Measurements from ENCODE around the gene DDX19B.
A peak's percentile ranks its signal among the peaks of the same experiment; 100 is the strongest.
"Not testable (repeated sequence)": the region's sequence is repeated elsewhere in the genome, so short reads cannot be mapped to it uniquely, and the experiment has no call there.

Gene DDX19B

DNA sequence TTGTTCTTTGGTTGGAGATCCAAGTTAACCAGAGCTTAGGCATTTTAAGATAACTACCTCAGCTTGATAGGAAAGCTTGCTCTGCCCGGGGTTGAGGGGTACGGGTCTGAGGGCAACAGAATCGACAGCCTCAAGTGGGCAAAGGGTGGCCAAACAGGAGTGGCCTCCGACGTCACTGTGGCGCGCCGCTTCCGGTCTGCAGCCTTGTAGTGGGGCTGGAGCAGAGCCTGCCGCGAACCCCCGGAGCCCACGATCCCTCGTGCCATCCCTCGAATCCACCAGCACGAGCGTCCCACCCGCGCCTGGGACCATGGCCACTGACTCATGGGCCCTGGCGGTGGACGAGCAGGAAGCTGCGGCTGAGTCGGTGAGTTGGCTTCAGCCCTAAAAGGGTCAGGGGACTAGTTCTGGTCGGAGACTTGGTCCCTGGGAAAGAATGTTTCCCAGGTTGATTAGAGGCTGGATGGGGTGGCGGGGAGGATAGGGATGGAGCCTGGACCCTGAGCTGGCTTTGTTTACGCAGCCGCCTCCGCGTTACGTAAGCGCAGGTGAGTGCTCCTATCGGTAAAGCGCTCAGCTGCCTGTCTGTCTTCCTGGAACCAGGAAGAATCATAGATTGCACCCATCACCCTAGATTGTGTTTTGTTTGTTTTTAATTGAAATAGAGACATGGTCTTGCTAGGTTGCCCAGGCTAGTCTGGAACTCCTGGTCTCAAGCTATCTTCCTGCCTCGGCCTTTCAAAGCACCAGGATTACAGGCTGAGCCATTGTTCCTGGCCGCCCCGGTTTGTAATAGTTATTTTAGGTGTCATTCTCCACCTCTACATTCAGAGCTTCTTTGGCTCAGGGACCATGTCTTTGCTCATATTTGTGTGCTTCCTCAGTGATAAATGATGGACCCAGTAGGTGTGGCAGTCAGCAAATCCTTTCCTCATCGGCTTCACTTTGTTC lies at the start of gene DDX19B:
TSS of gene DDX19B (plus strand) at position 199 of the 951 bp plus-strand sequence. CDS start at position 311, 112 bp downstream.
- DNase-seq = peak; percentile 61

DNA sequence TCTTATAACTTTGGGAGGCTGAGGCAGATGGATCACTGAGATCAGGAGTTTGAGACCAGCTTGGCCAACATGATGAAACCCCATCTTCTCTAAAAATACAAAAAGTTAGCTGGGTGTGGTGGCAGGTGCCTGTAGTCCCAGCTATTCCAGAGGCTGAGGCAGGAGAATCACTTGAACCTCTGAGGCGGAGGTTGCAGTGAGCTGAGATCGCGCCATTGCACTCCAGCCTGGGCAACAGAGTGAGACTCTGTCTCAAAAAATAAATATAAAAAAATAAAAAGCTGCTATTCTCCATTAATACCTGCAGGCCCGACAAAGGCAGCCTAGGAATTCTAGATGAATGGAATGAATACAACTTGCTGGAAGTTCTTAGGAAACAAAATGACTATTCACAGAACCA lies 49.3 kb upstream of the DDX19B start:
- DNase-seq = not testable (repeated sequence)

DNA sequence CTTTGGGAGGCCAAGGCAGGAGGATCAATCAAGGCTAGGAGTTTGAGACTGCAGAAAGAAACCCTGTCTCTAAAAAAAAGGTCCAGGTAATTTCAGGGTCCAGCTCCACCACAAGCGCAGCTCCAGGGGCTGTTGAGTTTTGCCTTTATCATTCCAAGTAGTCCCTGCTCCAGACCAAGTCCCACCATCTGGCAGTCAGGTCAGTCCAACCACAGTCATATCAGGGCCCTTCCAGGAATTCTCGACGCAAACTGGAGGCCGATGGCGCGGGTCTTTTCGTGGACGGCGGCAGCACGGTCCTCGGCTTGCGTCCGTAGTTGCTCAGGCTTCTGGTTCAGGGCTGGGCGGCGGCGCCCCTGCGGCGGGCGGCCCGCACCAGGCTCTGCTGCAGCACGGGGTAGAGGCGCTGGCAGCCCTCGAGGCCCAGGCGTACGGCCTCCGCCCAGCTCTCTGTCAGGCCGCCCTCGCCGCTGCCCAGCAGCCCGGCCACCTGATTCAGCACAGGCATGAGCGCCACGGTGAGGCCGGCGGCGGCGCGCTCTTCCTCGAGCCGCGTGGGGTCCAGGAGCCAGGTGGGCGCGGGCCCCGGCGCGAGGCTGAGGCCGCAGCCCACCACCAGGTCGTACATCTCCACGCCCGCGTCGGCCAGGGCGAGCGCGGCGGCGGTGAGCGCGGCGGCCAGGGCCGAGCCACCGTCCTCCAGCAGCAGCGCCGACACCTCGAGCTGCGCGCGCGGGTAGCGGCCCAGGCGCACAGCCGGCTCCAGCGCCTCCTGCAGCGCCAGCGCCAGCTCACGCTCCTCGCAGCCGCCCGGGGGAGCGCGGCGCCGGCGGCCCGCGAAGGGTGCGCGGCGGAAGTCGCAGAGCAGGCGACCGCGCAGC lies 48.0 kb upstream of the DDX19B start:
- peak; percentile 47 for DNase-seq

DNA sequence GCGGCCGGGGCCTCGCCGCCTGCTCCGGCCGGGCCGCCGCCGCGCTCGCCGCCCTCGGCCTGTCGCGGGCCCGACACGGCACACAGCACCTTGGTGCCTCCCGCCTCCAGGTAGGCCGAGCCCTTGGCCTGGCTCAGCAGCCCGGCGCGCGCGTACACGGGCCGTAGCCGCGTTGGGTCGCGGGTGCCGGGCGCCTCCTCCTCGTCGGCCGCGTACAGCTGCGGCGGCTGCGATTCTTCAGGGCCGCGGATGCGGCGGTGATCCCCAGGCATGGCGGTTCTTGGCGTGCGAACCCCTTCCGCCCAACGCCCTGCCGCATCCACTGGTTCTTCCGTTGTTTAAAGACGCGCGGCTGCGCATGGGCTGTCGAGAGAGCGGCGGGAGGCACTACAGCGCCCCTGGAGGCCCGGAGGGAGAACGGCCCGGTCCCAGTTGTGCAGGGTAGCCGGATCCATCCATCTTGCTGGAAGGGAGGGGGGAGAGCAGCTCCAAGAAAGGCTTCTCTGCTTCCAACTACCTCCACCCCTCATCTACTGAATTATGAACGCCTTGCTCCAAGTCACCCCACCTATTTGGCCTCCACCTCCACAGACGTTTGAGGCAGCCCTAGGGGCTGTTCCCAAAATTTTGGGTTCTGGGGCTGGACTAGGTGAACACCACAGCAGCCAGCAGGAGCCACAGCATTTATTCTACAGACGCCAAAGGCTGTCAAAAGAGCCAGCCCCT lies 47.2 kb upstream of the DDX19B start, which contains the start of gene EXOSC6:
TSS of gene EXOSC6 (minus strand) at position 312 of the 726 bp plus-strand sequence. CDS start at position 272, 40 bp downstream.
- DNase-seq = peak; percentile 90

DNA sequence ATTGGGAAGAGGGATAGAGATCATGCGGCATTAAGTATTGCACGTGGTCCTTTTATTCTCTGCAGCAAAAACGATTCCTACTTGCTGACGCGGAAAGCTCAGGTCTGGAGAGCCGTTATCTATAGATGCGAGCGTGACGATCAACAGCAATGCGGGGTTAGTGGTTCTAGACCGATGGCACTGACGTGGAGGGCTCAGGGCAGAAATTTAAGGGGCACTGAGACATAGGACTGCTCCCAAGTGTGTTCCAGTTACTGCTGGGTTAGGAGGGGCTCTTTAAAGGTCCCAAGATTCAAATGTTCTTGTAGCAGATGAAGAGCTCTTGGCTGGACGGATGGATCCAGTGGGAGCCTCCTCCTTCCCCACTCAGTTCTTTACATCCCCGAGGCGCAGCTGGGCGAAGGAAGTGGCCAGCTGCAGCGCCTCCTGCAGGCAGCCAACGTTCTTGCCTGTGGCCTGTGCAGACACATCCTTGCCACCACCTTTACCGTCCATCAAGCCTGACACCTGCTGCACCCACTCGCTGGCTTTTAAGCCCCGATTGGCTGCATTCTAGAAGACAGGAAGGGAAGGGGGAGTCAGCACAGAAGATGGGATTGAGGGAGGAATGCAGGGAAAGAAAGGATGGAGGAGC lies 46.5 kb upstream of the DDX19B start:
- DNase-seq = no peak

DNA sequence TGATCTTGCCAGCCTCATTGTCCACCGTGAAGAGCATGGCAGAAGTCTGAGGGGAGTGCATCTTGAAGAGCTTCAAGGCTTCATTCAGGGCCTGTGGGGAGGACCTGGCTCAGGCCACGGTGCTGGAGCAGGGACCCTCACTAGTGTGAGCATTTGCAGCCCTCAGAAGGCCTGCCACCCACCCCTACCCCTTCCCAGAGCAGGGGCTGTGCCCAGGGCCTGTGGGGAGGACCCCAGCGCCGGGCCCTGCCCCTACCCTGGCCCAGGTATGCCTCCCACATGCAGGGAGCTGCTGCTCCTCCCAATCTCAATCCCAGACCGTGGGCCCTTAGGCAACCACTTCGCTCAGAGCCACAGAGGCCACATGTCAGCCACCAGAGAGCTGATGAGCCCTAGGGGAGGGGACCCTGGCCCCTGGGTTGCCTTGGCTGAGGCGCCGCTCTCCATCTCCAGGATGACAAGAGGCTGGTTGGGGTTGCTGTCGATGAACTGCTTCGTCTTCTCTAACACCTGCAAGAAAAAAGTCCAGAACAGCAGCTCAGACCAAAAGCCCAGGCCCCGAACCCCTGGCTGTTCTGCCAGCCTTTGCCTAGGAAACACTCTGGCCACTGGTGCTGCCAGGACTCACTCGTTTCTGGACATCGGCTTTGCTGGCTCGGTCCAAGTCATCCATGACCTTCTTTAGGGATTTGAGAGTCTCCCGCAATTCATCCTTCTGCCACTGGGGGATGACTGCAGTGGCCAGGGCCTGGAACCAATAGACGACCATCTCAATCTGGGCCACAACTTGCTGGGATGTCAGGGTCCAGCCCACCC lies 45.5 kb upstream of the DDX19B start:
- peak; percentile 4 for DNase-seq

DNA sequence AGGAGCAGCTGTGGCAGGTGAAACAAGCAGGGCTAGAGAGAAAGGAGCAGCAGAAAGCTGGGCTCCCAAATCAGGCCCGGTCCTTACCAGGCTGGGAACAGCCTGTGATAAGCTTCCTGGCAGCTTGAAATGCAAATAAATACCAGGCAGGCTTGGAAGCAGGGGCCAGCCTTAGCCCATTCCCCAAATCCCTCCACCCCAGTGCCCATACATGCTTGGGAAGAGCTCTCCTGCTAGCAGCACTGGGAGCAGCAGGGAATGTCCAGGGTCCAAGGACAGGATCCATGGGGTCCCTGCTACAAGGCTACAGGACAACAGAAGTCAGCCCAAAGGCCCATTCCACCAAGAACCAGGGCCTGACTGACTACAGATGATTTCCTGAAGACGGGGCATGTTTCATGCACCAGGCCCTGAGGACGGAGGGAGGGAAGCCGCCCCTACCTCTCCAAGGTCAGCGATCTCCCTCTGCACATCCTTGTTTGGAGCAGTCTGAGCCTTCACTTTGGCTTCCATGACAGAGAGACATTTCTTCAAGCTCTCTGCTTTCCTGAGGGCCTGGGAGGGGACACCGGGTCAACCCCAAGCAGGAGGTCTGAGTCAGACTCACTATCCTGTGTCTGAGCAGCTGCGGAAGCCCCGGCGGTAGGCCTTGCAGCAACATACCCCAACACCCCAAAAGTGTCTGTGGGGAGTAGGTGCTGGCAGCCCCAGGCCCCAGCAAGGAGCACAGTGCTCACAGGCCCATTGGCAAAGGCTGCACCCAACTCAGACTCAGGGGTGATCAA lies 44.6 kb upstream of the DDX19B start:
- DNase-seq = no peak

DNA sequence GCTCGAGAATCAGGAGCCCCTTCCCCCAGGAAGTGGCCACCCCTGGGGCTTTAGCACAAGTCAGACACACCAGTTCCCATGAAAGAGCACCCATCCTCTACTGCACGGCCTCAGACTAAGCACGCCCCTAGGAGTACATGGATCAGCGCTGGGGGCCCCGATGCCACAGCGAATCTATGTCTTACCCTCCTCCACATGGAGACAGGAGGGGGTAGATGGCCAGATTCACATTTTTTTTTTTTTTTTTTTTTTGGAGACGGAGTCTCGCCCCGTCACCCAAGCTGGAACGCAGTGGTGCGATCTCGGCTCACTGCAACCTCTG lies 44.1 kb upstream of the DDX19B start:
- DNase-seq = no peak

DNA sequence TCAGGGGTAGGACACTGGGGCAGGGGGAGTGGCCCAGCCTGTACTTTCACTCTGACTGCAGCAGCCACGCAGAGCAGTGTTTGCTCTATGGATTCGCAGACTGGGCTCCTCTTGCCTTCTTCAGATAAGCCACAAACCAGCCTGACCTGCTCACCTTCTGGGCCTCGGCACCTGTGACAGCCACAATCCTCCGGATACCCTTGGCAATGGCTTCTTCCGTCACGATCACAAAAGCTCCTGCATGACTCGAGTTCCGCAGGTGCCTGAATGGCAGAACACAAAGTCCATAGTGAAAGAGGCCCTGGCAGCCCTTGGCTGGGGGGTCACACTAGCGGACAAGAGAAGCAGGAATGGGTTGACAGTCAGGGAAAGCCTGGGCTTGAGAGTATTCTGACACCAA lies 43.4 kb upstream of the DDX19B start:
- no peak for DNase-seq

DNA sequence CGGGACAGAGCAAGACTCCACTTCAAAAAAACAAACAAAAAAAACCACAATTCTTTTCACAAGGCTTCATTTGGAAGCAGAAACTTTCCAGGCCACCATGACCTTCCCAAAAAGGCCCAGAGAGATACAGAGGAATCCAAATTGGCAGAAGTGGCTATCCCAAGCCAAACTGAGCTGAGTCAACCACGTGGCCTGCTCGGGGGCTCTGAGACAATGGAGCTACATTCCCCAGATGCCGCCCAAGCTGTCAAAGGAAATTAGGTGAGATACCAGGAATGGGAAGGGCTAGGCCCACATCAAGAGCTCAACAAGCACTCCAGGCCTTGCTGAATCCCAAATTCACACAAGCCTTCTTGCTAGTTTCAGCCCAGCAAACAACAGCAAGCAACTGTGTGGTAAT lies 41.6 kb upstream of the DDX19B start:
- no peak for DNase-seq

DNA sequence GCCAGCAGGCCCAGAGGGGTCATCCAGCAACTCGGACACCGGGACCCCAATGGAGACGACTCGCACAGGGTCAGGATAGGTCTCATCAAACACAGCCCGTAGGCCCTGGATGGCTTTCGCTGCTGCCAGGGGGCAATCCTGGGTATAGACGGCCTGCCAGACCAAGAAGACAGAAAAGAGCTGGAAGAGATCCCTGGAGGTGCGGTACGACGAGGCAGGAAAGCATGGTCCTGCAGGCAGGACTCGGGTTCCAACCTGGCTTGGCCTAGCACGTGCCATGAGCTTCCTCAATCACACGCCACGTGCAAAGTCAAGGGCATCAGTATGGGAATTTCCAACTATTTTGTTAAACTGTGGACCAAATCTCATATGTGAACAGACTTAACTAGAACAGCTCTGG lies 40.9 kb upstream of the DDX19B start:
- DNase-seq = no peak

DNA sequence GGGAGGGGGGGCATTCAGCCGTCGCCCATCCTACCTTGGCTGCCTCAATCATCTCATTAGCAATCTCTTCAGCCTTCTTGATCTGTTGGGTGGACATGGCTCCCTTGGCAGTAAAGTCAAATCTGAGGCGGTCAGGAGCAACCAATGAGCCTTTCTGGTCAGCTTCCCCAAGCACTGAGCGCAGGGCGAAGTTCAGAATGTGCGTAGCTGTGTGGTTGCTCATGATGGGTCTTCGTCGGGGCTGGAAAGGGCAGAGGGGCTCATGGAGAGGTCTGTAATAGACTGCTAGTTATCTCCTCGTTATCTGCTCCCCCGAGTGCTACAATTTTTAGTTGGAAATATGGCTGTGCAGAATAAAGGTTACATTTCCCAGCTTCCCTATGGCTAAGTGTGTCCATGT lies 40.0 kb upstream of the DDX19B start:
- no peak for DNase-seq

DNA sequence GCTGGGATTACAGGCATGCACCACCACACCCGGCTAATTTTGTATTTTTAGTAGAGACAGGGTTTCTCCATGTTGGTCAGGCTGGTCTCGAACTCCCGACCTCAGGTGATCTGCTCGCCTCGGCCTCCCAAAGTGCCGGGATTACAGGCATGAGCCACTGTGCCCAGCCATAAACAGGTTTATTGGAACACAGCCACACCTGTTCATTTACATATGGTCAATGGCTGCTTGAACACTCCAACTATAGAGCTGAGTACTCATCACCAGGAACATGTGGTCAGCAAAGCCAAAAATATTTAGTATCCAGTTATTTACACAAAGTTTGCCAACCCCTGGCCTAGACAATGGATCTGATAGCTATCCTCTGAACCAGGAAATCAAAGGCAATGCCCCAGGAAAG lies 39.1 kb upstream of the DDX19B start:
- DNase-seq = not testable (repeated sequence)

DNA sequence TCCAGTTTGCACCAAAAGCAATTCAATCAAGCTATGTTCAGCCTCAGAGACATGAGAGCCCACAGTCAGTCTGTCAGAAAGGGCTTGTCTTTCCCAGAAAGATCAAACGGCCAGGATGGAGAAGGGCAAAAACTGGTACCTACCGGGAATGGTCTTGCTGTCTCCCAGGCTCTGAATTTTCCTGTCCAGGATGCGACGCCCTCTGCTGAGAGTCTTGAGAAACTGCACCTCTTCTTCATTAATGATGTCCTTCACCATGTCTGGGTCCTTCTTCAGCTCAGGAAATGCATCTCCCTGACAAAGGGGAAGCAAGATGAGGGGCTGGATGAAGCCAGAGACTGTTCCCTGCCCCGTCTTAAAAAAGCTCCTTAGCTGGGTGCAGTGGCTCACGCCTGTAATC lies 31.5 kb upstream of the DDX19B start:
- no peak for DNase-seq

DNA sequence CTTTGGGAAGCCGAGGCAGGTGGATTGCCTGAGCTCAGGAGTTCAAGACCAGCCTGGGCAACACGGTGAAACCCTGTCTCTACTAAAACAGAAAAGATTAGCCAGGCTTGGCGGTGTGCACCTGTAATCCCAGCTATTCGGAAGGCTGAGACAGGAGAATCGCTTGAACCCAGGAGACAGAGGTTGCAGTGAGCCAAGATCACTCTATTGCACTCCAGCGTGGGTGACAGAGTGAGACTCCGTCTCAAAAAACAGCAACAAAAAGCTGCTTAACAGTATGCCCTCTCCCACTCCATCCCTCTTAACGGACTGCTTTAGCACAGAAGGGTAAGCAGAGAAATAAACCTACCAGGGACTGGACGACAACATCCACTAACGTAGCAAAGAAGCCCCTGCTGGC lies 31.1 kb upstream of the DDX19B start:
- DNase-seq = not testable (repeated sequence)

DNA sequence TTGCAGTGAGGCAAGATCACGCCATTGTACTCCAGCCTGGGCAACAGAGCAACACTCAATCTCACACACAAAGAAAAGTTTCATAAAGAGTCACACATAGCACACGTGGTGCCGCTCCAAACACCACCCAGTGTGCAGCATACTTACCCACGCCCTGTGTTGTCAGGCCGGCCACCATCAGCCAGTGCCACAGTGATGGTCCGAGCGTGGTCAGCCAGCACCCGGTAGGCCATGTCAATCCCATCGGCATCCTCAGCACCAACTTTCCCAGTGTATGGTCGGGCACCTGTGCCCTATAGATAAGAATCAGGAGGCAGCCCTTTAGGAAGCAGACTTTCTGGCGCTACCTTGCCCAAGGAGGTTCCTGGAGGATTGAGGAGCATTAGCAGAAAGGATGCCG lies 29.5 kb upstream of the DDX19B start:
- DNase-seq = no peak

DNA sequence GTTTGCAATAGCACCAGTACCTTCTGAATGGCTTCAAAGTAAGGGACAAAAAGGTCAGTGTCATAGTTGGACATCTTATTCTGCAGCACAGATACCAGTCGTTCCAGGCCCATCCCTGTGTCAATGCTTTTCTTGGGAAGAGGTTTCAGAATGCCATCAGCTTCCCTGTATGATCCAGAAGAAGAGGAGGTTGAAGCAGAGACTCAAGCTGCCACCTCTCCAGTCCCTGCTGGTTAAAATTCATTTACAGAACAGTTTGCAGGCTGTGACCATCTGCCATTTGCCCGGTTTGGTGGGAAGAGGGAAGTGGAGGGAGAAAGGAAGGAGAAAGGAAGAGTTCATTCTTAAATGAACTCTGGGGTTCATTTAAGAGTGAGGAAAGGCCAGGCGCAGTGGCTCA lies 28.8 kb upstream of the DDX19B start:
- DNase-seq = no peak

DNA sequence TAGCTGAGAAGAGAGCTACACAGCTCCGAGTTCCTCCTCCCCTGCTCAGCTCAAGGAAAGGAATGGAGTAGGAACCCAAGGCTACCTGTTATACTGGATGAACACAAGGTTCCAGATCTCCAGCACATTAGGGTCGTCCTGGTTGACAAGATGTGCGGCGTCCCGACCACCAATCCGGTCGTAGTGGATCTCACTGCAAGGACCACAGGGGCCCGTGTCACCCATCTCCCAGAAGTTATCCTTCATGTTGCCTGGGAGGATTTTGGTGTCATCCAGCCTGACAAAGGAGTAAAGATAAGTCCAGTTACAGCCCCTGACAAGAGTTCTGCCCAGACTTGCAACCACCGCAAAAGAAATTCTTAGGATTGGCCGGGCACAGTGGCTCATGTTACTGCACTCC lies 27.3 kb upstream of the DDX19B start:
- DNase-seq = no peak

DNA sequence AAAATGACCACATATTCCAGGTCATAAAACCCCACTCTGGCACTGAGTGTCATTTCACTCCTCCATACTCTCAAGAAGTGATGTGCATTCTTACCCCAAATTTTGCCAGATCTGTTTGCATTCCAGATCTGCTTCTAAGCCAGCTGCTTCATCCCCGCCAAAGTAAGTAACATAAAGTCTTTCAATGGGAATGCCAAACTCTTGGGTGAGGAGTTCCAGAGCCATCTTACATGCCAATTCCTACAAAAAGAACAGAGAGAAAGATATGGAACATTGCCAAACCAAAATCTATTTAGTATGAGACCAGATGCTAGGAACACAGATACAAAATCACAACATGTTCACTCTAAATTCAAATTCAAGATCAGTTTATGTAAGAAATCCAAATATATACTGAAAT lies 22.6 kb upstream of the DDX19B start:
- no peak for DNase-seq

DNA sequence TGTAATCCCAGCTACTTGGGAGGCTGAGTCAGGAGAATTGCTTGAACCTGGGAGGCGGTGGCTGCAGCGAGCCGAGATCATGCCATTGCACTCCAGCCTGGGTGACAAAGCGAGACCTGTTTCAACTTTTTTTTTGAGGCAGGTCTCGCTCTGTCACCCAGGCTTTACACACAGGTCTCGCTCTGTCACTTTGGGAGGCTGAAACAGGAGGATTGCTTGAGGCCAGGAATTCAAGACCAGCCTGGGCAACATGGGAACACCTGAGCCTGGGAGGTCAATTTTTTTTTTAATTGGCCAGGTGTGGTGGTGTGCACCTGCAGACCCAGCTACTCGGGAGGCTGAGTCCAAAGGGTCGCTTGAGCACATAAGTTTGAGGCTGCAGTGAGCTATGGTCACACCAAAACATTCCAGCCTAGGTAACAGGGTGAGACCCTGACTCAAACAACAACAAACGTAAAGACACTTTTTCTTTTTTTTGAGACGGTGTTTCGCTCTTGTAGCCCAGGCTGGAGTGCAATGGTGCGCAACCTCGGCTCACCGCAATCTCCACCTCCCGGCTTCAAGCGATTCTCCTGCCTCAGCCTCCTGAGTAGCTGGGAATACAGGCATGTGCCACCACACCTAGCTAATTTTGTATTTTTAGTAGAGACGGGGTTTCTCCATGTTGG lies 11.5 kb upstream of the DDX19B start:
- DNase-seq = not testable (repeated sequence)
